Activated naive CD8-positive, alpha-beta T cell treated with anti-CD3 and anti-CD28 coated beads, Interleukin-2, amount 50 U/mL, for 24 hours (primary cell): Measurements from ENCODE around the gene MSANTD2.
"Not testable (repeated sequence)": the region's sequence is repeated elsewhere in the genome, so short reads cannot be mapped to it uniquely, and the experiment has no call there.

ENCODE experiments used
- ATAC-seq: fragments of 150-1000 bp; cut with Tn5 transposase; one replicate; pipeline ENCODE4 v1.10.0; 2021
- DNase-seq: peaks from one replicate; pipeline ENCODE4 v3.0.0; 2021
- H3K27ac Mint-ChIP-seq: one replicate; pipeline ENCODE4 v1.8.0; 2021; ENCODE audit warnings: mild to moderate bottlenecking, mixed read lengths
- H3K27me3 Mint-ChIP-seq: one replicate; pipeline ENCODE4 v1.8.0; 2021; ENCODE audit warnings: mixed read lengths
- H3K36me3 Mint-ChIP-seq: one replicate; pipeline ENCODE4 v1.8.0; 2021; ENCODE audit warnings: low read depth, mixed read lengths
- H3K4me1 Mint-ChIP-seq: one replicate; pipeline ENCODE4 v1.8.0; 2021; ENCODE audit warnings: mixed read lengths
- H3K4me3 Mint-ChIP-seq: one replicate; pipeline ENCODE4 v1.8.0; 2021; ENCODE audit warnings: mild to moderate bottlenecking, moderate library complexity, mixed read lengths
- H3K9me3 Mint-ChIP-seq: one replicate; pipeline ENCODE4 v1.8.0; 2021; ENCODE audit warnings: mixed read lengths

MSANTD2 gene

DNA sequence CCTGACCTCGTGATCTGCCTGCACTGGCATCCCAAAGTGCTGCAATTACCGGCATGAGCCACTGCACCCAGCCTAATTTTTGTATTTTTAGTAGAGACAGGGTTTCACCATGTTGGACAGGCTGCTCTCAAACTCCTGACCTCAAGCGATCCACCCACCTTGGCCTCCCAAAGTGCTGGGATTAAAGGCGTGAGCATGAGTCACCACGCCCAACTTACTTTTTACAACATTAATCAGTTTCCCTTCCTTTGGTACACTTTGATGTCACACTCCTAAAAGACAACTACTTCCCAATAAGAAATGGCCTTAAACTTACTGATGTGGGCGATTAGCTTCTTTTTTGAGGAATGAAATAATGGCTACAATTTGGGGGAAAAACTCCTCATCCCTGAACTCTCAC lies 29.2 kb downstream of the MSANTD2 start:
- peaks cover 21% of the 10 kb centered on the region for H3K36me3 Mint-ChIP-seq
- H3K4me1 Mint-ChIP-seq, DNase-seq, H3K4me3 Mint-ChIP-seq, H3K9me3 Mint-ChIP-seq, H3K27me3 Mint-ChIP-seq, ATAC-seq, H3K27ac Mint-ChIP-seq: not testable (repeated sequence)

DNA sequence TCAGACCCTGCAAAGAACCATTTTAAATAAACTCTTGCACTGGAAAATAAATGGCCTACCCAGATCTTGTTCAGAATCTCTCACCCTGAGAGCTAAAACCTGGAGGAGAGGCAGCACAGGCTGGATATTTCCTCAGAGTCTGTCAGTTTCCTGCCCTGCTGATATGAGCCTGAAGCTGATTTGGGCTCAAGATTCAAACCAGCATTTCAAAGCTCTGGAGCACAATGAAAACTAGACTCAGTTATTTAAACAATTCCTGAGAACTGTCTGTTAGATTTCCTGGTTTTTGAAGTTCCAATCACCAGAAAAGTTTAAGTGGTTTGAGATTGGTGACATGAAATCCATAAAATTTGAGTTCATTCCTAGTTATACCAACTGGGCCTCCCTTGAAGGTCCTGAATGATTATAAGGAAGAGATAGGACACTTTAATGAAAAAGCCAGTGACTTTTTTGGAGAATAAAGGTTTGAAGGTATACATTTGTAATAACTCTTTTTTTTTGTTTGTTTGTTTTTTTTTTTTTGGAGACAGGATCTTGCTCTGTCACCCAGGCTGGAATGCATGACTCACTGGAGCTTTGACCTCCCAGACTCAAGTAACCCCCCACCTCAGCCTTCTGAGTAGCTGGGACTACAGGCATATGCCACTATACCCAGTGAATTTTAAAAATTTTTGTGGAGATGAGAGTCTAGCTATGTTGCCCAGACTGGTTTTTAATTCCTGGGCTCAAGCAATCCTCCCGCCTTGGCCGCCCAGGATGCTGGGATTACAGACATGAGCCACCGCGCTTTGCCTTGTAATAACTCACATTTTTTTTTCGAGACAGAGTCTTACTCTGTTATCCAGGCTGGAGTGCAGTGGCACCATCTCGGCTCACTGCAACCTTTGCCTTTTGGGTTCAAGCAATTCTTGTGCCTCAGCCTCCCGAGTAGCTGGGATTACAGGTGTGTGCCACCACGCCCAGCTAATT lies 30.1 kb downstream of the MSANTD2 start:
- no peak for ATAC-seq
- peaks cover 21% of the 10 kb centered on the region for H3K36me3 Mint-ChIP-seq
- no peak overlapping the region for H3K4me3 Mint-ChIP-seq

GRCh38 chr11:124768914-124769313 lies 31.3 kb downstream of the MSANTD2 start:
- peaks cover 21% of the 10 kb centered on the region for H3K36me3 Mint-ChIP-seq
- H3K9me3 Mint-ChIP-seq: no peaks in the 10 kb centered on the region
- no peaks in the 10 kb centered on the region for H3K27me3 Mint-ChIP-seq
- peaks cover 3% of the 10 kb centered on the region for H3K4me1 Mint-ChIP-seq
- no peak for DNase-seq
- H3K27ac Mint-ChIP-seq: no peak overlapping the region
- no peak overlapping the region for H3K4me3 Mint-ChIP-seq
- no peak for ATAC-seq

More for the DNA sequence above, 30.1 kb downstream of the MSANTD2 start:
- Mint-ChIP-seq H3K4me1 (peaks cover 3% of the 10 kb centered on the region), H3K27me3 (no peaks in the 10 kb centered on the region), H3K27ac (no peak overlapping the region), H3K9me3 (no peaks in the 10 kb centered on the region)
- no peak for DNase-seq

DNA sequence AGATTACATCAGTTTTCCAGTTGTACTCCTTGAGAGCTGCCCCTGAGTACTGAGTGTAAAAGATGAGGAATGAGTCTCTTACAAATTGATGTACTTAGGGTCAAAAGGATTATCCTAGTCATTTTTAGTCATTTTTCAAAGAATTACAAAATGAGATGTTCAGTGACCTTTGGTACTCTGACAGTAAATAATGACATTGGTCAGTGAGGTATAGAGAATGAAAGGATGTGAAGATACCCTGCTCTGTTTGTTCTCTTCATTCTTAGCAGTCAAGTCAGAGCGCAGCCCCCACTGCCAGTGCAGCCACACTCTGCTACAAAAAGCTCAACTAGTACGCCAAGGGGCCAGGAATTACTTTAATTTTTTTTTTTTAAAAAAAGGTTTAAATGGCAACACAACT lies 34.0 kb downstream of the MSANTD2 start:
- H3K4me1 Mint-ChIP-seq: peaks cover 11% of the 10 kb centered on the region
- no peak for ATAC-seq
- H3K27ac Mint-ChIP-seq: no peak overlapping the region
- no peak for DNase-seq
- no peaks in the 10 kb centered on the region for H3K9me3 Mint-ChIP-seq
- no peak overlapping the region for H3K4me3 Mint-ChIP-seq
- peaks cover 6% of the 10 kb centered on the region for H3K27me3 Mint-ChIP-seq
- peaks cover 7% of the 10 kb centered on the region for H3K36me3 Mint-ChIP-seq

GRCh38 chr11:124763156-124763947 lies 36.9 kb downstream of the MSANTD2 start:
- Mint-ChIP-seq H3K27me3 (peaks cover 25% of the 10 kb centered on the region), H3K27ac (no peak overlapping the region), H3K36me3 (peaks cover 3% of the 10 kb centered on the region), H3K9me3 (no peaks in the 10 kb centered on the region), H3K4me3 (peak overlapping the region; percentile 83), H3K4me1 (peaks cover 23% of the 10 kb centered on the region)
- DNase-seq: peak; percentile 91
- ATAC-seq: peak; percentile 37

GRCh38 chr11:124762624-124763155 lies 37.5 kb downstream of the MSANTD2 start:
- peaks cover 27% of the 10 kb centered on the region for H3K4me1 Mint-ChIP-seq
- ATAC-seq (peak; percentile 18), DNase-seq (no peak)
- H3K27ac Mint-ChIP-seq: no peak overlapping the region
- H3K27me3 Mint-ChIP-seq: peaks cover 32% of the 10 kb centered on the region
- H3K36me3 Mint-ChIP-seq: peaks cover 2% of the 10 kb centered on the region
- H3K4me3 Mint-ChIP-seq: peak overlapping the region; percentile 83
- no peaks in the 10 kb centered on the region for H3K9me3 Mint-ChIP-seq

DNA sequence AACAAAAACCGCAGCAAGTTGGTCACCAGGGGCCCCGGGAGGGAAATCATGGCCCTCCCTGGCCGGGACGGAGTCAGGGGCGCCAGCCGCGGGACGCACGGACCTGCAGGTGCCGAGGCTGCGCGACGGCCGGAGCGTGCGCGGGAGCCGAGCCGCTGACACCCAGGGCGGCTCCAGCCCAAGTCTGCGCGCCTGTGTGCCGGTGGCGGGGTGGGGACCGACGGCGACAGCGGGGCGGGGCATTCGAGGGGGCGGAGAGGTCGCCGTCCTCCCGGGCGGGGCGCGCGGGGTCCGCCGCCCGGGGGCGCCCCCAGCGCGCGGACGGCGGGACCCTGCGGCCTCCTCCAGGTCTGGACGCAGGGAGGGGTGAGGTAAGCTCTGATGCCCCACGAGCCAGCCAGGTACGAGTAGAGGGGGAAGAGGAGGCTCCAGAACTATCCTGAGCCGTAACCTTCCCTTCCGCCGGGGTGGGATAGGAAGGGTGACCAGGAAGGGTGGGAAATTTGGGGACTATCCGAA lies 38.0 kb downstream of the MSANTD2 start, which contains the start of gene ESAM:
Gene ESAM, minus strand, starts transcription at position 186 of the 519 bp plus-strand sequence. Its CDS starts 136 bp downstream, at position 50.
- ATAC-seq (peak; percentile 70), DNase-seq (peak; percentile 76)
- Mint-ChIP-seq H3K27me3 (peaks cover 37% of the 10 kb centered on the region), H3K4me1 (peaks cover 27% of the 10 kb centered on the region), H3K27ac (no peak within 1 kb of the TSS), H3K36me3 (peaks cover 2% of the 10 kb centered on the region), H3K9me3 (no peaks in the 10 kb centered on the region), H3K4me3 (peak within 1 kb of the TSS; percentile 83)

- DNase-seq: peak; percentile 41
- H3K4me1 Mint-ChIP-seq: peaks cover 27% of the 10 kb centered on the region
Measured at GRCh38 chr11:124761301-124762104, 38.7 kb downstream of the MSANTD2 start.

DNA sequence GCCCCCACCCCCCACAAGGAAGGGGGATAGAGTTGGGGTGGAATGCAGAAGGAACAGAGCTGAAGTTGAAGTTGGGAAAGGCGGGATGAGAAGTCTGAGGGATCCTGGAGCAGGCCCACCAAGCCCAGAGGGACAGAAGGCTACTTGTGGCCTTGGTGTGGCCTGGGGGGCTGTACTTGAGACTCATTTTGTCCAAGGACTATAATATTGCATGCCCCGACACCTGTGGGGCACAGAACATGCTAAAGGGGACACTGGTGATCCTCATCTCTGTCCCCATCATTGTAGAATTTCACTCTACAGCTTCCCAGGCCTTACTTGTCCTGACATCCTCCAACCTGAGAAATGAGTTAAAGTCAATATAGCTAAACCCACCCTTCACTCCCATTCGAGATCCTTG lies 39.4 kb downstream of the MSANTD2 start:
- DNase-seq: no peak
- no peak overlapping the region for H3K27ac Mint-ChIP-seq
- H3K27me3 Mint-ChIP-seq: peaks cover 47% of the 10 kb centered on the region
- no peaks in the 10 kb centered on the region for H3K9me3 Mint-ChIP-seq
- no peaks in the 10 kb centered on the region for H3K36me3 Mint-ChIP-seq
- peak overlapping the region; percentile 48 for H3K4me3 Mint-ChIP-seq
- no peak for ATAC-seq
- H3K4me1 Mint-ChIP-seq: peaks cover 27% of the 10 kb centered on the region

More at GRCh38 chr11:124761301-124762104, 38.7 kb downstream of the MSANTD2 start:
- no peaks in the 10 kb centered on the region for H3K9me3 Mint-ChIP-seq
- H3K36me3 Mint-ChIP-seq: no peaks in the 10 kb centered on the region
- H3K27me3 Mint-ChIP-seq: peaks cover 40% of the 10 kb centered on the region
- H3K4me3 Mint-ChIP-seq: peak overlapping the region; percentile 66
- ATAC-seq: no peak
- H3K27ac Mint-ChIP-seq: no peak overlapping the region

GRCh38 chr11:124760205-124760652 lies 40.0 kb downstream of the MSANTD2 start:
- Mint-ChIP-seq H3K9me3 (no peaks in the 10 kb centered on the region), H3K27me3 (peaks cover 48% of the 10 kb centered on the region), H3K4me1 (peaks cover 27% of the 10 kb centered on the region), H3K36me3 (no peaks in the 10 kb centered on the region), H3K27ac (no peak overlapping the region), H3K4me3 (peak overlapping the region; percentile 48)
- ATAC-seq: no peak
- DNase-seq: no peak

DNA sequence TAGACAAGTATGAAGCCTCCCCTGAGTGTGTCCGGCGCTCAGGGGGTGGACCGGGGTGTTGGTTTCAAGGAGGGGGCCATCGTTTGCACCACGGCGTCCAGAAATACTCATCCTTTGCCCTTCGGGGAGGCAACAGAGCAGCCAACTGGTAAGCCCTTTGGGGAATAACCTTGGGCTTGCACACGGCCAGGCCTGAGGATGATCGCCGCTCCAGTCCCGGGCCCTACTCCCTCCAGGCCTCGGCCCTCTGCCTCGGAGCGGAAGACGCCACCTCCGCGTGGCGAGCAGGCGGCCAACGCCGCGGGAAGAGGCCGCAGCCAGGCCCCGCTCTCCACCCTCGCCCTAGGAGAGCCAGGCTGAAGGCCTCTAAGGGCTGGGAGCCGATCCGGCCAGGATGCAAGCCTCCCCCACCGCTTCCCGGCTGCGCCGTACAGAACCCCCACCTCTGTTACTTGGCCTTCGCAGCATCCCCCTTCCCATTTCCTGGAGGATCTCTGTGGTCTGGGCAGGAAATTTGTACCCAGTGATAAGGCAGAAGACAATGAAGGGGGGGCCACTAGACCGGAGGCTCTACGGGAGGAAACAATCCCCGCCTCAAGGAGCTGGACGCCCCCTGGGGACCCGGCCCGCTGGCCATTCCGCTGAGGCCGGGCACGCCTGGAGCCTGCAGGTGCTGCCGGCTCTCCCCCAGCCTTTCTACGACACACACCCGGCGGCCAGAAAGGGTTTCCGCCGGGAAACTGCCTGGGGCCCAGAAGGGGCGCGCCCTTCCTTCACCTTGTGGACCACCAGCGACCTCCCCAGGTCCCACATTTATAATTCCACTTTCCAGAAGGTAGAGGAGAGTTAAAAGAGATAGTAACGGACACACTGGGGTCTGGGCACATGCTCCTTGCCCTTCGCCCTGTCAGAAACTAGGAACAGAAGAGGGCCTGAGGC lies 40.7 kb downstream of the MSANTD2 start:
- ATAC-seq (no peak), DNase-seq (no peak)
- H3K27ac Mint-ChIP-seq: no peak overlapping the region
- peaks cover 27% of the 10 kb centered on the region for H3K4me1 Mint-ChIP-seq
- no peaks in the 10 kb centered on the region for H3K9me3 Mint-ChIP-seq
- H3K36me3 Mint-ChIP-seq: no peaks in the 10 kb centered on the region
- peaks cover 48% of the 10 kb centered on the region for H3K27me3 Mint-ChIP-seq
- peak overlapping the region; percentile 26 for H3K4me3 Mint-ChIP-seq

GRCh38 chr11:124758355-124759265 lies 41.6 kb downstream of the MSANTD2 start:
- H3K4me3 Mint-ChIP-seq: peak overlapping the region; percentile 65
- no peaks in the 10 kb centered on the region for H3K9me3 Mint-ChIP-seq
- no peak overlapping the region for H3K27ac Mint-ChIP-seq
- ATAC-seq (peak; percentile 58), DNase-seq (peak; percentile 76)
- no peaks in the 10 kb centered on the region for H3K36me3 Mint-ChIP-seq
- peaks cover 48% of the 10 kb centered on the region for H3K27me3 Mint-ChIP-seq
- peaks cover 27% of the 10 kb centered on the region for H3K4me1 Mint-ChIP-seq
